Liver (tissue), 9 donors: Measurements from ENCODE around the gene ARFGAP1. TPM values are rescaled to one million over a fixed set of nuclear protein-coding genes. Genes with fewer than 3 reads are reported as not detected.

Experiments used
- DNase-seq: peaks from one replicate; pipeline ENCODE4 v3.0.0-alpha.2; 2017; ENCODE audit warnings: low spot score
- H3K27ac ChIP-seq, 2 donors: one replicate each; pipeline ENCODE4 v1.7.0; 2013; ENCODE audit warnings: inconsistent platforms in 2 of 2, low read length in 2 of 2, control low read depth in 1 of 2, low read depth in 1 of 2, mild to moderate bottlenecking in 1 of 2
- H3K27me3 ChIP-seq, 4 donors: one replicate each; pipeline versions ENCODE4 v1.6.1 to v1.7.0; 2013; ENCODE audit warnings: low read length in 3 of 4, inconsistent platforms in 1 of 4, mild to moderate bottlenecking in 1 of 4, moderate library complexity in 1 of 4; ENCODE audit not compliant: control insufficient read depth in 4 of 4, insufficient read depth in 4 of 4
- H3K36me3 ChIP-seq, 4 donors: one replicate each; pipeline versions ENCODE4 v1.6.1 to v1.7.0; 2013; ENCODE audit warnings: low read length in 3 of 4, mild to moderate bottlenecking in 3 of 4, low read depth in 1 of 4, moderate library complexity in 1 of 4; ENCODE audit not compliant: control insufficient read depth in 4 of 4, insufficient read depth in 3 of 4
- H3K4me1 ChIP-seq, 4 donors: one replicate each; pipeline versions ENCODE4 v1.6.1 to v1.7.0; 2013; ENCODE audit warnings: low read length in 3 of 4, mild to moderate bottlenecking in 3 of 4, moderate library complexity in 1 of 4; ENCODE audit not compliant: control insufficient read depth in 4 of 4, insufficient read depth in 4 of 4
- H3K4me3 ChIP-seq, 3 donors: one replicate each; pipeline versions ENCODE4 v1.6.1 to v1.7.0; 2013; ENCODE audit warnings: low read length in 3 of 3, control low read depth in 1 of 3, low read depth in 1 of 3, mild to moderate bottlenecking in 1 of 3
- H3K9ac ChIP-seq, 2 donors: one replicate each; pipeline ENCODE4 v1.7.0; 2013; ENCODE audit warnings: low read length in 2 of 2, mild to moderate bottlenecking in 2 of 2, moderate library complexity in 2 of 2, control low read depth in 1 of 2, low read depth in 1 of 2
- H3K9me3 ChIP-seq, 4 donors: one replicate each; pipeline versions ENCODE4 v1.6.1 to v1.7.0; 2013; ENCODE audit warnings: low read length in 3 of 4; ENCODE audit not compliant: control insufficient read depth in 4 of 4
- FOXA1 ChIP-seq: IDR thresholded peaks from 2 replicates; pipeline ENCODE4 v1.6.1; 2016; ENCODE audit warnings: antibody characterized with exemption
- FOXA2 ChIP-seq: IDR thresholded peaks from 2 replicates; pipeline ENCODE4 v1.6.1; 2016; ENCODE audit warnings: antibody characterized with exemption
- GABPA ChIP-seq, 2 donors: IDR thresholded peaks in 1 of 2; conservative IDR thresholded peaks in 1 of 2; 2 replicates each; pipeline ENCODE4 v1.6.1; 2016; ENCODE audit warnings: antibody characterized with exemption in 2 of 2, mild to moderate bottlenecking in 1 of 2, moderate library complexity in 1 of 2
- HNF4A ChIP-seq, 2 donors: conservative IDR thresholded peaks; 2 replicates each; pipeline ENCODE4 v1.6.1; 2016; ENCODE audit warnings: antibody characterized with exemption in 2 of 2, mild to moderate bottlenecking in 2 of 2
- HNF4G ChIP-seq: IDR thresholded peaks from 2 replicates; pipeline ENCODE4 v1.6.1; 2016; ENCODE audit warnings: antibody characterized with exemption
- JUND ChIP-seq, 2 donors: IDR thresholded peaks; 2 replicates each; pipeline ENCODE4 v1.6.1; 2016; ENCODE audit warnings: antibody characterized with exemption in 2 of 2
- NR2F2 ChIP-seq: IDR thresholded peaks from 2 replicates; pipeline ENCODE4 v1.6.1; 2016; ENCODE audit warnings: antibody characterized with exemption
- RAD21 ChIP-seq, 2 donors: IDR thresholded peaks; 2 replicates each; pipeline ENCODE4 v1.6.1; 2016; ENCODE audit warnings: antibody characterized with exemption in 2 of 2, mild to moderate bottlenecking in 2 of 2
- RXRA ChIP-seq, 2 donors: IDR thresholded peaks; 2 replicates each; pipeline ENCODE4 v1.6.1; 2017 to 2018; ENCODE audit warnings: antibody characterized with exemption in 2 of 2, mild to moderate bottlenecking in 1 of 2
- SP1 ChIP-seq: IDR thresholded peaks from 2 replicates; pipeline ENCODE4 v1.6.1; 2018; ENCODE audit warnings: antibody characterized with exemption, mild to moderate bottlenecking
- TAF1 ChIP-seq: conservative IDR thresholded peaks from 2 replicates; pipeline ENCODE4 v1.6.1; 2016; ENCODE audit warnings: antibody characterized with exemption, mild to moderate bottlenecking
- YY1 ChIP-seq: IDR thresholded peaks from 2 replicates; pipeline ENCODE4 v1.6.1; 2016; ENCODE audit warnings: antibody characterized with exemption, mild to moderate bottlenecking
- WGBS: extraction: QIAGEN DNeasy Blood & Tissue Kit; methylation state at CpG from one replicate; pipeline ENCODE4 v1.1.7; 2013; 5-methylcytosine and 5-hydroxymethylcytosine counted together
- polyA plus RNA-seq, 2 donors: library from polyadenylated mRNA; stranded (reverse) in 1 of 2; unstranded in 1 of 2; fragments of 200-250 nt in 1 of 2; fragments of >200 nt in 1 of 2; fragmentation: Nextera tagmentation in 1 of 2; extraction: Ambion mirVana in 1 of 2; gene quantifications; one replicate each; pipeline versions ENCODE4 v1.2.1 to v1.2.3, GENCODE V29; 2013 to 2015
- total RNA-seq, 2 donors: library from RNA; depleted of rRNA; stranded (reverse); fragments of >200 nt; gene quantifications; one replicate each; pipeline ENCODE4 v1.2.3, GENCODE V29; 2014
- TF ChIP-seq, protein P1 (sequence below): fragments of 150-350 bp; IDR thresholded peaks from 2 replicates; pipeline ENCODE4 v1.5.1; 2017; ENCODE audit warnings: improper control_type of control experiment, low read depth, low read length; ENCODE audit not compliant: missing input control
- TF ChIP-seq, protein P2 (sequence below): IDR thresholded peaks from 2 replicates; pipeline ENCODE4 v1.6.1; 2016; ENCODE audit warnings: antibody characterized with exemption, mild to moderate bottlenecking
- TF ChIP-seq, protein P3 (sequence below): IDR thresholded peaks from 2 replicates; pipeline ENCODE4 v1.6.1; 2016; ENCODE audit warnings: antibody characterized with exemption
- TF ChIP-seq, protein P4 (sequence below): IDR thresholded peaks from 2 replicates; pipeline ENCODE4 v1.6.1; 2016; ENCODE audit warnings: antibody characterized with exemption
- TF ChIP-seq, protein P5 (sequence below): IDR thresholded peaks from 2 replicates; pipeline ENCODE4 v1.6.1; 2016; ENCODE audit warnings: antibody characterized with exemption
- donor health status: healthy.
- donor health status: healthy.
- donor health status: healthy.
- donor health status: healthy.
- donor health status: healthy.

ARFGAP1 gene
- total and polyA plus RNA-seq, 4 donors, result 11.2 to 29.7 (median 21.8) TPM

DNA sequence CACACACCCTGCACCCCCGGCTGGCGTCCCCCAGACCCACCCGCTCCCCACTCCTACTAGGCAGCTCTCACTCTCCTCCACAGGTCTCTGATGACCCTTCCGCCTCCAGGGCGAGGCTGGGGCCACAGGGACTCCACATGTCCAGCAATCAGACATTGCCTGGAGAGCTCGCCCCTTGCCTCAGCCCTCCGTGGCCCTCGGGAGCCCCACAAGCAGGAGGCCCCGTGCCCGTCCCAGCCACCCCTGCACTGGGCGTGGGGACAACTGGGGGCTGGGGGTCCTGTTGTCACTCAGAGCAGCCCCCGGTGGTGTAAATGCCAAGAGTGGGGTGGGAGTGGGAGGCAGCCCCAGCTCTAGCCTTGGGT lies 21.9 kb downstream of the ARFGAP1 start:
- Histone ChIP-seq H3K4me1 (peaks cover 4 to 5% (median 5%) of the 10 kb centered on the region in 4 donors), H3K27me3 (peaks cover 0 to 14% (median 4%) of the 10 kb centered on the region in 4 donors), H3K9me3 (no peaks in the 10 kb centered on the region), H3K27ac (no peak overlapping the region), H3K9ac (no peak overlapping the region), H3K4me3 (no peak overlapping the region), H3K36me3 (no peaks in the 10 kb centered on the region)
- TF ChIP-seq GABPA (IDR thresholded peaks at IDR 0.05 in 1 of 2, conservative IDR thresholded peaks at IDR 0.05 in 1 of 2) (no peak), SP1 (no peak), YY1 (no peak), RXRA (IDR thresholded peaks at IDR 0.05) (no peak), HNF4A (conservative IDR thresholded peaks at IDR 0.05) (no peak), HNF4G (no peak), JUND (IDR thresholded peaks at IDR 0.05) (no peak), FOXA1 (no peak), FOXA2 (no peak), NR2F2 (no peak)
- TF ChIP-seq, protein P1, sequence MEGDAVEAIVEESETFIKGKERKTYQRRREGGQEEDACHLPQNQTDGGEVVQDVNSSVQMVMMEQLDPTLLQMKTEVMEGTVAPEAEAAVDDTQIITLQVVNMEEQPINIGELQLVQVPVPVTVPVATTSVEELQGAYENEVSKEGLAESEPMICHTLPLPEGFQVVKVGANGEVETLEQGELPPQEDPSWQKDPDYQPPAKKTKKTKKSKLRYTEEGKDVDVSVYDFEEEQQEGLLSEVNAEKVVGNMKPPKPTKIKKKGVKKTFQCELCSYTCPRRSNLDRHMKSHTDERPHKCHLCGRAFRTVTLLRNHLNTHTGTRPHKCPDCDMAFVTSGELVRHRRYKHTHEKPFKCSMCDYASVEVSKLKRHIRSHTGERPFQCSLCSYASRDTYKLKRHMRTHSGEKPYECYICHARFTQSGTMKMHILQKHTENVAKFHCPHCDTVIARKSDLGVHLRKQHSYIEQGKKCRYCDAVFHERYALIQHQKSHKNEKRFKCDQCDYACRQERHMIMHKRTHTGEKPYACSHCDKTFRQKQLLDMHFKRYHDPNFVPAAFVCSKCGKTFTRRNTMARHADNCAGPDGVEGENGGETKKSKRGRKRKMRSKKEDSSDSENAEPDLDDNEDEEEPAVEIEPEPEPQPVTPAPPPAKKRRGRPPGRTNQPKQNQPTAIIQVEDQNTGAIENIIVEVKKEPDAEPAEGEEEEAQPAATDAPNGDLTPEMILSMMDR, result no peak
- TF ChIP-seq, protein P2, sequence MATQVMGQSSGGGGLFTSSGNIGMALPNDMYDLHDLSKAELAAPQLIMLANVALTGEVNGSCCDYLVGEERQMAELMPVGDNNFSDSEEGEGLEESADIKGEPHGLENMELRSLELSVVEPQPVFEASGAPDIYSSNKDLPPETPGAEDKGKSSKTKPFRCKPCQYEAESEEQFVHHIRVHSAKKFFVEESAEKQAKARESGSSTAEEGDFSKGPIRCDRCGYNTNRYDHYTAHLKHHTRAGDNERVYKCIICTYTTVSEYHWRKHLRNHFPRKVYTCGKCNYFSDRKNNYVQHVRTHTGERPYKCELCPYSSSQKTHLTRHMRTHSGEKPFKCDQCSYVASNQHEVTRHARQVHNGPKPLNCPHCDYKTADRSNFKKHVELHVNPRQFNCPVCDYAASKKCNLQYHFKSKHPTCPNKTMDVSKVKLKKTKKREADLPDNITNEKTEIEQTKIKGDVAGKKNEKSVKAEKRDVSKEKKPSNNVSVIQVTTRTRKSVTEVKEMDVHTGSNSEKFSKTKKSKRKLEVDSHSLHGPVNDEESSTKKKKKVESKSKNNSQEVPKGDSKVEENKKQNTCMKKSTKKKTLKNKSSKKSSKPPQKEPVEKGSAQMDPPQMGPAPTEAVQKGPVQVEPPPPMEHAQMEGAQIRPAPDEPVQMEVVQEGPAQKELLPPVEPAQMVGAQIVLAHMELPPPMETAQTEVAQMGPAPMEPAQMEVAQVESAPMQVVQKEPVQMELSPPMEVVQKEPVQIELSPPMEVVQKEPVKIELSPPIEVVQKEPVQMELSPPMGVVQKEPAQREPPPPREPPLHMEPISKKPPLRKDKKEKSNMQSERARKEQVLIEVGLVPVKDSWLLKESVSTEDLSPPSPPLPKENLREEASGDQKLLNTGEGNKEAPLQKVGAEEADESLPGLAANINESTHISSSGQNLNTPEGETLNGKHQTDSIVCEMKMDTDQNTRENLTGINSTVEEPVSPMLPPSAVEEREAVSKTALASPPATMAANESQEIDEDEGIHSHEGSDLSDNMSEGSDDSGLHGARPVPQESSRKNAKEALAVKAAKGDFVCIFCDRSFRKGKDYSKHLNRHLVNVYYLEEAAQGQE, result no peak
- TF ChIP-seq, protein P3, sequence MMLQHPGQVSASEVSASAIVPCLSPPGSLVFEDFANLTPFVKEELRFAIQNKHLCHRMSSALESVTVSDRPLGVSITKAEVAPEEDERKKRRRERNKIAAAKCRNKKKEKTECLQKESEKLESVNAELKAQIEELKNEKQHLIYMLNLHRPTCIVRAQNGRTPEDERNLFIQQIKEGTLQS, result no peak
- TF ChIP-seq, protein P4, sequence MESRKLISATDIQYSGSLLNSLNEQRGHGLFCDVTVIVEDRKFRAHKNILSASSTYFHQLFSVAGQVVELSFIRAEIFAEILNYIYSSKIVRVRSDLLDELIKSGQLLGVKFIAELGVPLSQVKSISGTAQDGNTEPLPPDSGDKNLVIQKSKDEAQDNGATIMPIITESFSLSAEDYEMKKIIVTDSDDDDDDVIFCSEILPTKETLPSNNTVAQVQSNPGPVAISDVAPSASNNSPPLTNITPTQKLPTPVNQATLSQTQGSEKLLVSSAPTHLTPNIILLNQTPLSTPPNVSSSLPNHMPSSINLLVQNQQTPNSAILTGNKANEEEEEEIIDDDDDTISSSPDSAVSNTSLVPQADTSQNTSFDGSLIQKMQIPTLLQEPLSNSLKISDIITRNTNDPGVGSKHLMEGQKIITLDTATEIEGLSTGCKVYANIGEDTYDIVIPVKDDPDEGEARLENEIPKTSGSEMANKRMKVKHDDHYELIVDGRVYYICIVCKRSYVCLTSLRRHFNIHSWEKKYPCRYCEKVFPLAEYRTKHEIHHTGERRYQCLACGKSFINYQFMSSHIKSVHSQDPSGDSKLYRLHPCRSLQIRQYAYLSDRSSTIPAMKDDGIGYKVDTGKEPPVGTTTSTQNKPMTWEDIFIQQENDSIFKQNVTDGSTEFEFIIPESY, result no peak
- WGBS, result 84% methylated on average over 12 of the region's 12 CpGs
- no peak for DNase-seq

DNA sequence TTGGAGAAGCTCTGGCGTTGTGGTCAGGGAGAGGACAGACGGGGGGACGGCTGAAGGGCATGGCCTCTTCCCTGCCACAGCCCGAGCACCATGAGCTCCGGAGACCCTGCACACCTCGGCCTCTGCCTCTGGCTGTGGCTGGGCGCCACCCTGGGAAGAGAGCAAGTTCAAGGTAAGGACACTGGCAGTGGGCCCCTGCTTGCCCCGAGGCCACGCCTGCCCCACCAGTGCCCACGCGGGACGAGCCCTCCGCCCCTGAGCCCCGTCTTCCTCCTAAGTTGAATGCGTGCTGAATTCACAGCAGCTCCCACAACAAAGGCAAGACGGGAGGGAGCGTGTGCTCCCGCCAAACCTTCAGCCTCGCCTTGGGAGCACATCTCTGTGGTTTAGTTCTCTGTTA lies 22.4 kb downstream of the ARFGAP1 start:
- Histone ChIP-seq H3K9me3 (no peaks in the 10 kb centered on the region), H3K4me1 (peaks cover 4 to 5% (median 5%) of the 10 kb centered on the region in 4 donors), H3K9ac (no peak overlapping the region), H3K27me3 (peaks cover 0 to 14% (median 4%) of the 10 kb centered on the region in 4 donors), H3K27ac (no peak overlapping the region), H3K36me3 (no peaks in the 10 kb centered on the region), H3K4me3 (no peak overlapping the region)
- DNase-seq, result no peak
- WGBS, result 46% methylated on average over 19 of the region's 19 CpGs
- TF ChIP-seq, protein P4, result no peak
- TF ChIP-seq YY1, result no peak
- no peak for TF ChIP-seq FOXA2
- no peak for TF ChIP-seq FOXA1
- TF ChIP-seq, protein P1, result no peak
- TF ChIP-seq NR2F2, result no peak
- no peak for TF ChIP-seq SP1
- TF ChIP-seq RAD21 (IDR thresholded peaks at IDR 0.05), result no peak
- no peak for TF ChIP-seq HNF4A (conservative IDR thresholded peaks at IDR 0.05)
- TF ChIP-seq RXRA (IDR thresholded peaks at IDR 0.05), result no peak
- no peak for TF ChIP-seq GABPA (IDR thresholded peaks at IDR 0.05 in 1 of 2, conservative IDR thresholded peaks at IDR 0.05 in 1 of 2)
- TF ChIP-seq HNF4G, result no peak
- TF ChIP-seq TAF1, result no peak
- TF ChIP-seq, protein P5, sequence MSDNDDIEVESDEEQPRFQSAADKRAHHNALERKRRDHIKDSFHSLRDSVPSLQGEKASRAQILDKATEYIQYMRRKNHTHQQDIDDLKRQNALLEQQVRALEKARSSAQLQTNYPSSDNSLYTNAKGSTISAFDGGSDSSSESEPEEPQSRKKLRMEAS, result no peak
- TF ChIP-seq, protein P3, result no peak
